Measurements from ENCODE around the gene FRMD4A.
"Not testable (repeated sequence)": the region's sequence is repeated elsewhere in the genome, so short reads cannot be mapped to it uniquely, and the experiment has no call there.

Gene FRMD4A

DNA sequence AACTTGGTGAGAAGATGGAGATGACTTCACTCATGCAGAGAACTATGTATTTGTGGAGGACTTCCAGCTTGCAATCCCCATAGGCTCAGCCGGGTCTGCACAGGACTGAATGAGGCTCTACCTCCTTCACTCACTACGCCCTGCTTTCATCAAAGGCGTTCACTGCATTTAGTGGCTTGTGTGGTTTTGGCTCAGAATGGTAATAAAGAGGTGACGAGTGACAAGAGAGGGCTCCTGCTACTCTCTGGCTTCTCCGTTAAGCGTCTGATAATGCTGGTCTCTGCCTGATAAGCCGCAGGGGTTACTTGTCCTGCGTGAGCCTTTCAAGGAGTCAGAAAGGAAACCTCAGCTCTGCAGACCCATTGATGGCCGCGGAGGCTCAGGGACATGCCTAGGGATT, 400.6 kb downstream of the FRMD4A start:
- DNase-seq (ENCODE audit: extremely low read depth, low read depth): no peak
- TF ChIP-seq, protein P1, sequence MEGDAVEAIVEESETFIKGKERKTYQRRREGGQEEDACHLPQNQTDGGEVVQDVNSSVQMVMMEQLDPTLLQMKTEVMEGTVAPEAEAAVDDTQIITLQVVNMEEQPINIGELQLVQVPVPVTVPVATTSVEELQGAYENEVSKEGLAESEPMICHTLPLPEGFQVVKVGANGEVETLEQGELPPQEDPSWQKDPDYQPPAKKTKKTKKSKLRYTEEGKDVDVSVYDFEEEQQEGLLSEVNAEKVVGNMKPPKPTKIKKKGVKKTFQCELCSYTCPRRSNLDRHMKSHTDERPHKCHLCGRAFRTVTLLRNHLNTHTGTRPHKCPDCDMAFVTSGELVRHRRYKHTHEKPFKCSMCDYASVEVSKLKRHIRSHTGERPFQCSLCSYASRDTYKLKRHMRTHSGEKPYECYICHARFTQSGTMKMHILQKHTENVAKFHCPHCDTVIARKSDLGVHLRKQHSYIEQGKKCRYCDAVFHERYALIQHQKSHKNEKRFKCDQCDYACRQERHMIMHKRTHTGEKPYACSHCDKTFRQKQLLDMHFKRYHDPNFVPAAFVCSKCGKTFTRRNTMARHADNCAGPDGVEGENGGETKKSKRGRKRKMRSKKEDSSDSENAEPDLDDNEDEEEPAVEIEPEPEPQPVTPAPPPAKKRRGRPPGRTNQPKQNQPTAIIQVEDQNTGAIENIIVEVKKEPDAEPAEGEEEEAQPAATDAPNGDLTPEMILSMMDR (IDR thresholded peaks at IDR 0.05; ENCODE audit: low read depth, low read length): no peak

DNA sequence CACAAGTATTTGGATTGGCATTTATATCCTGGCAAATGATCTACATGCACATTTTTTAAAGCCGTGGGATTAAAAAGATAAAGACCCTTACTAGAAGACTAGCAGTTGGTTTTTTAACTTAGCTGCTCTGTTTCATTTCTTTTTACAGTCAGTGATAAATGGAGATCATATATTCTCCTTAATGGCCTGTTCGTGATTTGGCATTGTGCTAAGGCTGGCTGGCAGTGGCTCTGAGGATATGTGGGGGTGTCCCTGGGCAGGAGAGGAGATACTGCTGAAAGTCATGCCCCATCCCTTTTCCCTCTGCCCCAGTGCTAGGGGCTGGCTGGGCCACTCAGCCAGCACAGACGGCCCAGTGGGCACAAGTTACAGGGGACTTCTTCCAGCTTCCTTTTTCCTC, 402.3 kb downstream of the FRMD4A start:
- DNase-seq (ENCODE audit: extremely low read depth, low read depth): no peak
- TF ChIP-seq, protein P1 (IDR thresholded peaks at IDR 0.05; ENCODE audit: low read depth, low read length): no peak

DNA sequence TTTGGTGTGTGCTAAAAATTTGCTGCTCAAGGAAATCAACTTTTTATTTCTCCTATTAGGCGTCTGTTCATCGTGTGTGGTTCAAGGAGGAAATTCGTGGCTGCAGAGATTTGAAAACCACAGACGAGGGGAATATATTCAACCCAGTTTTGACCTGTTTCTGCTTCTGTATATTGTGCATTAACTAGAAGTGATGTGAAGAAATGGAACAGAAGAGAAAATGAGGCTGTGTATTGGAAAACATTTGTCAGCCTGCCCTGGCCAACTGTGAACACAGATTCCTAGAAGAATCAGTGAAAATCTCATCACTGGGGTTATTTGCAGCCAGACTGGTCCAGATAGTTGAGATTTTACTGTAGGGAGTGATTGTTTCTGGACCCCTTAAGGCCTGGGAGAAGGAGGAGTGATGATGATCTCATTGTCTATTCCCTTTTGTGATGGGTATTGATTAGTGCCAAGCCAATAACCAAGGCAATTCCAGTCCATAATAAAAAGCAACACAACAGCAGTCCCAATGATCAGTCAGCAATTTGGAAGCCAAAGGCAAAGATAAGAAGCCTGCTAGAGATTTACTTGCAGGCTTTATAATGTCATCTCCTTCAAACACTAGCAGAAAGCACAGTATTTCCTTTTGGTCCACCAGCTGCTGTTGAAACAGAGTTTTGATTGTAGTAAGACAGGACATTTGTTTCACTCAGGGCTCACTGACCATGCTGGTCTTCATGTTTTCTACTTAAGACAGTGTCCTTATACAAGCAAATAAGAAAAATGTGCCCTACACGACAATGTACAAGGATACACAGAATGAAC, 404.5 kb downstream of the FRMD4A start:
- TF ChIP-seq, protein P1 (IDR thresholded peaks at IDR 0.05; ENCODE audit: low read depth, low read length): no peak
- DNase-seq (ENCODE audit: extremely low read depth, low read depth): no peak

DNA sequence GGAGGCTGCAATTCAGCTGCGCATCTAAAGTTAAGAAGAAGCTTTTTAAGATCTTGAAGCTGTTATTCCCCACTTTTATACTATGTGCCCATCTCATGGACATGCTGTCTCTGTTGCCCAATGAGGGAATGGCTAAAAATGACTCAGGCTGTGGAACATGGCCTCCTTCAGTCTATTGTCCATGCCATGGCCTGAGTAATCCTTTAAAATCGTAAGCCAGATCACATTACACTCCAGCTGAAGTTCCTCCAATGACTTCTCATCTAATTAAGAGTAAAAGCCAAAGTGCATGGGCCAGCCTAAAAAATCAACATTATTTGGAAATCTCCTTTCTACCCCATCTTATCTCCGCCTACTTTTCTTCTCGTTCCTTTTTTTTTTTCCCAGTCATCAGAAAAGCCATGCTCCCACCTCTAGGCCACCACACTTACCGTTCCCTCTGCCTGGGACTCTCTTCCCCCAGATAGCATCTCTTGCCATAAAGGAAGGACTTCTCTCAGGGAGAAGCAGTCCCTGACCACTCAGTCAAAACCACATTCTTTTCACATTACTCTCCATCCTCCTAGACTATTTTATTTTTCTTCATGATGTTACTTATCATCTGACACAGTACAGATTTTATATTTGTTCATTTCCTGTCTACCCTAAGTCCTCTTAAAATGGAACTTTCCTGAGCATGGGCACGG, 406.5 kb downstream of the FRMD4A start:
- TF ChIP-seq, protein P1 (IDR thresholded peaks at IDR 0.05; ENCODE audit: low read depth, low read length): no peak
- DNase-seq (ENCODE audit: extremely low read depth, low read depth): peak; percentile 75

DNA sequence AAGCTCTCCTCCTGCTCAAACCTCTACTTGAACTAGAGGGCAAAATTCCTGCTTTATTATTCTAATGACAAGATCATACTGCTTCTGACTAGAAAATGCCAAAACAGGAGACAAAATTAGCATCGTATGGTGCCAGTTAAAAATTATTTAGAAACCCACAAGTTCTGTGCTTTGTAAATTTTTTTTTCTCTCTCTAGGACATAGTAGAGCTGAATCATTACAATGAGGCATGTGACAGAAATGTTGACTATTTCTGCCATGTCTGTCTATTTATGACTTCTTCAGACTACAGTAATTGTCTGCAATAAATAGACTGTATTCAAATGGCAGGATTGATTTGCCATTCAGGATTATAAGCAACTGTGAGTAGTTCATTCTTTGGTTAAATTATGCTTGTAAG, 408.1 kb downstream of the FRMD4A start:
- TF ChIP-seq, protein P1 (IDR thresholded peaks at IDR 0.05; ENCODE audit: low read depth, low read length): no peak
- no peak for DNase-seq (ENCODE audit: extremely low read depth, low read depth)

DNA sequence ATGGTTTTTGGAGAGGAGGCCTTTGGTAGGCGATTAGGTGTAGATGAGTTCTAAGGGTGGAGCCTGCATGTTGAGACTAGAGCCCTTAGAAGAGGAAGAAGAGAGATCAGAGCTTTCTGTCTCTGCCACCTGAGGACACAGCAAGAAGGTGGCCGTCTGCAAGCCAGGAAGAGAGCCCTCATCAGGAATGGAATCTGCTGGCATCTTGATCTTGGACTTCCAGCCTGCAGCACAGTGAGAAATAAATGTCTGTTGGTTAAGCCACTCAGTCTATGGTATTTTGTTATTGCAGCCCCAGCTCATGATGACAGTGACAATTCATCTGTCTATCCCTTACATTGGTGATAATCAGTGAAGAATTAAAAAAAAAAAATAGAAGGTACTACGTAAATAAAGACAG, 408.8 kb downstream of the FRMD4A start:
- TF ChIP-seq, protein P1 (IDR thresholded peaks at IDR 0.05; ENCODE audit: low read depth, low read length): no peak
- DNase-seq (ENCODE audit: extremely low read depth, low read depth): no peak

DNA sequence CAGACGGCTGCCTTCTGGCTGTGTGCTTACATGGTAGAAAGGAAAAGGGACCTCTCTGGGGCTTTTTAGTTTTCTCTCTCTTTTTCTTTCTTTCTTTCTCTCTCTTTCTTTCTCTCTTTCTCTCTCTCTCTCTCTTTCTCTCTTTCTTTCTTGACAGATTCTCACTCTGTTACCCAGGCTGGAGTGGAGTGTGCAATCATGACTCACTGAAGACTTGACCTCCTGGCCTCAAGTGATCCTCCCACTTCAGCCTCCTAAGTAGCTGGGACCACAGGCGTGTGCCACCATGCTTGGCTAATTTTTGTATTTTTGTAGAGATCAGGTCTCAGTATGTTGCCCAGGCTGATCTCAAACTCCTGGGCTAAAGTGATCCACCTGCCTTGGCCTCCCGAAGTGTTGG, 409.6 kb downstream of the FRMD4A start:
- DNase-seq (ENCODE audit: extremely low read depth, low read depth): not testable (repeated sequence)

Measured in AG09319 (cell line).